Measurements from ENCODE around the gene NUP188. TPM values are rescaled to one million over a fixed set of nuclear protein-coding genes. Genes with fewer than 3 reads are reported as not detected.
A peak's percentile ranks its signal among the peaks of the same experiment; 100 is the strongest.
"Not testable (repeated sequence)": the region's sequence is repeated elsewhere in the genome, so short reads cannot be mapped to it uniquely, and the experiment has no call there.

Gene NUP188
- total RNA-seq, 1 donor from 2014 or later, result 21.0 TPM

DNA sequence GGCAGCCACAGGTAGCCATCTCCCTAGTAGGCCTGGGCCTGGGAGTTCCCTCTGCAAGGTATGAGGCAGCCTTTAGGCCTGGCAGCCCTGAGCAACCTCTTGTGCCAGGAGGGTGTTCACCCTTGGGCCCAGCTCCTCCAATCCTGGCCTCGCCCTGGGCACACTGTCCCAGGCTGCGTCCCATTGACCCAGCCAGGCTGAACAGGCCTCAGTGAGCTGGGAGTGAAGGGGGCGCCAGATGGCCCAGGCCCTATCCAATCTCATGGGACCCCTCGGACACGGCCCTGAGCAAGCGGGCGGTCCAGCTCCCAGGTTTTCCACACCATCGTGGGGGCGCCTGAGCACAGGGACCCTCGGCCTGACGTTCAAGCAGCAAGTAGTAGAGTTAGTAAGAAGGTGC is 66.2 kb downstream of the NUP188 start:
- intact Hi-C loops (cut with DNase I), result no loop called here
- ATAC-seq (ENCODE audit: poor library complexity) (no peak), DNase-seq (no peak)

DNA sequence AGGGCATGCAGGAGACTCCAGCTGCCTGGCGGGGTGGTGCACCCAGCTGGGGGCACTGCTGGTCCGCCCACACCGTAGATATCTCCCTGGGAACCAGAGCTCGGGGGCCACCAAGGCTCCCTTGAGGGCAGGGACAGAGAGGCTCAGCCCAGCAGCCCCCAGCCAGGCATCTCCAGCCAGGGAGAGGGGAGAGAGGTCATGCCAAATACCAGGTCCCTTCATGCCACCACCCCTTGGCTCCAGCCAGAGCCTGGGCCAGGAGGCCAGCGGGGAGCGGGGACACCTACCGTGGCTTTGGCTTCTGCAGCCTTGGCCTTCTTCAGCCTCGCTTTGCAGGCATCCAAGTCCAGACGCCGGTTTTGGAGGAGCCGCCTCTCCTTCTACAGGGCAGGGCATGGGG is 66.6 kb downstream of the NUP188 start:
- intact Hi-C loops (cut with DNase I), result no loop called here
- no peak for DNase-seq
- no peak for ATAC-seq (ENCODE audit: poor library complexity)

DNA sequence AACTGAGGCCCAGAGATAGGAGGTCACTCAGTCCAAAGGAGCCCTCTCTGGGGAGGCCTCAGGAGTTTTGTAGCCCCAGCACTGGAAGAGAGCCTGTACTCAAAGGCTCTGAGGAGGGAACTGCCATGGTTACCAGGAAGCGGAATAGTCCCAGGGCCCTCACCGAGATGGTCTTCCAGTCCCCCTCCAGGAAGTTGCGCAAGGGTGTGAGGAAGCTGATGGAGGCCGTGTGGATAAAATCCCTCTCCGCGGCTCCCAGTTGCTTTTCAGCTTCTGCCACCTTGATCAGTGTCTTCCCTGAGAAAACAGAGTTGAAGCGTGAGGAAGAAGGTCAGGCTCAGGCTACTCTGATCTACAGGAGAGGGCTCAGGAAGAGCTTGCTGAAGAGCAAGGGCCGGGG is 67.1 kb downstream of the NUP188 start:
- ATAC-seq (ENCODE audit: poor library complexity) (no peak), DNase-seq (no peak)
- intact Hi-C loops (cut with DNase I), result no loop called here

DNA sequence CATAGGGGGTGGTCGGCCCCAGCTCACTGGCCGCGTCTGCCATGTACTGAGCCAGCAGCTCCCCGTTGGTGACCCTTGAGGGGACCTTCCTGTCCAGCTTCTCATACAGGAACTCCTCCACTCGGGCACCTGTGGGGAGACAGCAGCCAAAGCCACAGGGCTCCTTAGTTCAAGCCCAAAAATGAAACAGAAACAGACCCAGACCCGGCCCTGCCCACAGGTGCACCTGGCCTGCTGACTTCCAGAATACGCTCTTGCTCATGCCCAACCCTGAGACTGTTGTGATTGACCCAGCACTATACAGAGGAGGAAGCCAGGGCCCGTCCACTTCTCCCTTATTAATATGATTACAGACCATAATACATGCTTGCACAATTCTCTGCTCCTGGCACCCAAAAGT is 73.6 kb downstream of the NUP188 start:
- no peak for DNase-seq

DNA sequence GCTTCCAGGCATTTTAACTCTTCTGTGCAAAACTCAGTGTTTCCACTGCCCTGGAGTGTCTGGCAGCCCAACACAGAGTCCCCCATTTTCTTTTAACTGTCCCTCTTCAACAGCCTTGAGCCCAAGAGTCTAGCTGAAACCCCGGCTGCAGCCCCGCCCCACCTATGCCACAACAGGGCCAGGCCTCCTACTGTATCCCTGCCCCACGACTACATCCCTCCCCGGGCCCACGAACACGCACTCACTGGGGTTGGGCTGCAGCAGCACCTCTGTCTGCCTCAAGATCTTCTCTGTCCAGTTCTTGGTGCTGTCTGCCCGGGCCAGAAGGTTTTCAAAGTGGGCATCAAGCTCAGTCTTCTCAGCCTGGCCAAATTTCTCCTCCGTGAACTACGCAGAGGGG is 74.5 kb downstream of the NUP188 start:
- intact Hi-C loops (cut with DNase I), result no loop called here
- DNase-seq, result no peak

More for the DNA sequence above, 73.6 kb downstream of the NUP188 start:
- intact Hi-C loops (cut with DNase I), result no loop called here
- no peak for ATAC-seq (ENCODE audit: poor library complexity)

DNA sequence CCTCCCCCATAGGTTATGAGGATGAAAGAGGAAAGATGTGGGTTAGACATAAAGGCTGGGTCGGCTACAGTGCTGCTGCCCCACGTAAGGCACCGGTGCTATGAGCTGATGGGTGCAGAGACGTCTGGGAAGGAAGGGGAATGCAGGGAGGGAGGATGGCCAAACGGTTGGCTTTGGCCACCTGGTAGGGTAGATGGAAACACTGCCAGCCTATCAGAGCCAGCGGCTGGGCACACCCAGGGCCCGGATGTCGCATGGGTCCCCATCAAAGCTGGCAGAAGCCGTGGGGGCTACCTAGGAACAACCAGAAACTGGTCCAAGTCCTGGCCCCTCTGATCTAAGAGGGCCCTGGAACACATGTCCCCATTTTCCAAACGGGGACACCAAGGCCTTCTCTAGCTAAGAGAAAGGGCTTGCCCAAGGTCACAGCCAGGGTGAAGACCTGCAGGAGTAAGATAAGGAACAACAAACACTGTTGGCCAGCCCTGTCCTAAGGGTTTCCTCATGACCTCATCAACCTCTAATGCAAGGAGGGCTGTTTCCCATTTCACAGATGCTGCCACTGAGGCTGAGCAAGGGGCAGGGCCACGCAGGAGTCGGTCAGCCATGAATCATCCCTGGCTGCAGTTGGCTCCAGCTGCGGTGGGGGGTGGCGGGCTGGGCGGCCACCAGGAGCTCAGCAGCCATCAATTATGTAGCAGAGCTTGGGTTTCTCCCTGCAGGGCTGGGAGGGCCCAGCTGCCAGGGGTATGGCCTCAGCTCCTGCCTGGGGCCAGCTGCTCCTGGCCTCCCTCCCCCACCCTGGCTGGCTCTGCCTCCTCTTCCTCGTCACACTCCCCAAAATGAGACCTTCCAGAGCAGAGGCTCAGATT is 75.8 kb downstream of the NUP188 start:
- ATAC-seq (ENCODE audit: poor library complexity), result peak; percentile 1
- DNase-seq, result peak; percentile 75
- intact Hi-C loops (cut with DNase I), result no loop called here

More for the DNA sequence above, 74.5 kb downstream of the NUP188 start:
- no peak for ATAC-seq (ENCODE audit: poor library complexity)

DNA sequence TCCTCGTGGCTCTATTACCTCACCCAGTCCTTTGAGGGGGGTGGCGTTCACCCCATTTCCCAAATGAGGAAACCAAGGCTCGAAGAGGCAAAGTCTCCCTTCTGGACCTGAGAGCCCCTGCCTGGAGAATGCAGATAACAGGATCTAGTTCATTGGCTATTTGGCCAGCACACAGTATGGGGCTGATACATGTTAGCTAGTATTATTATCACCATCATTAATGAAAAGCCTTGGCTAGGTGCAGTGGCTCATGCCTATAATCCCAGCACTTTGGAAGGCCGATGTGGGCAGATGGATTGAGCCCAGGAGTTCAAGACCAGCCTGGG is 76.4 kb downstream of the NUP188 start:
- intact Hi-C loops (cut with DNase I), result no loop called here
- ATAC-seq (ENCODE audit: poor library complexity) (no peak), DNase-seq (no peak)

DNA sequence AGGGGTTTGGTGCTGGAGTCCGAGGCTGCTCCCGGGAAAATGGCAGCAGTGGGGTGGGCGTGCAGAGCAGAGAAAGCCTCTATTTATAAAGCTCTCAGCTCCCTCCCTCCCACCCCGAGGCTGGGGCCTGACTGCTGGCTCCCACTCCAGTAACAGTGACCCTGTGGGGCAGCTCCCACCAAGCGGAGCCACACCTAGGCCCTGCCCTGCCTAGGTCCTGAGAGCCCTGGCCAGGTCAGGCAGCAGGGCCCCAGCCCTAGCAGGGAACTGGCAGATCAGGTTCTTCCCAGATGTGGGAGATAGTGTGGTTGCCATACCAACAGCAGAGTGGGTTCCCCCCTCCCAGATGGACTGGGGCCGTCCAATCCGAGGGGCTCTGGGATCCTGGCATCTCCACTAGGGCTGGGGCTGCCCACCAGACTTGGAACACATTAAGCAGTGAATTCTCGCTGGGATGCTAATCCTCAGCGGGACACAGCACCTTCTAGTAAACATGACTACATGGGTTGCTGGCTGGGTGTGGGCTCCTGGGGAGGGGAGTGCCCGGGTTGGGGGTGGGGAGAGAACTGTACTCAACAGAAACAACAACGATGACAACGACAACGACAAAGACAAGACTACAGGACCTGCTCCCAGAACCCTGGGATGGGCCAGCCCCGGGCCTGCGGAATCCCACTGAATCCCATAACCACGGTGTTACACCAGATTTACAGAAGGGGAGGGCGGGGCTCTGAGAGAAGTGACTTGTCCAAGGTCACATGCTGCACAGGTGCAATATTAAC is 79.1 kb downstream of the NUP188 start:
- intact Hi-C loops (cut with DNase I), result no loop called here
- ATAC-seq (ENCODE audit: poor library complexity), result no peak
- DNase-seq, result no peak

DNA sequence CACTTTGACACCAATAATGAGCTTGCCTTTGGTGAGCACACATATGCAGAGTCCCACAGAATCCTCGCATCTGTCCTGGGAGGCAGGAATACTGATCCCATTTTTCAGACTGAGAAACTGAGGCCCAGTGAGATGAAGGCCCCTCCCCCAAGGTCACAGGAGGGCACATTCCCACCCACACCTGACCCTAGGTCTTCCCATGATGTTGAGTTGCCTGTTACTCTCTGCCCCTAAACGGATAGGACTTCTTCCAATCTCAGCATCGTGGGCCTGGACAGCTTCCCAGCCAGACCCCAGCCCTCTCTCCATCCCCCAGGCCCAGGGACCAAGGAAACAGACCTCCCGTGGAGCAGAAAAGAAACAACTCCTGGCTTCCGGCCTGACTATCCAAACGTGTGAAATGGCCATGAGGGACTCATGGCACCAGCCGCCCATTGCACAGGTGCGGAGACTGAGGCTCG is 79.8 kb downstream of the NUP188 start:
- intact Hi-C loops (cut with DNase I), result no loop called here
- ATAC-seq (ENCODE audit: poor library complexity) (no peak), DNase-seq (no peak)

DNA sequence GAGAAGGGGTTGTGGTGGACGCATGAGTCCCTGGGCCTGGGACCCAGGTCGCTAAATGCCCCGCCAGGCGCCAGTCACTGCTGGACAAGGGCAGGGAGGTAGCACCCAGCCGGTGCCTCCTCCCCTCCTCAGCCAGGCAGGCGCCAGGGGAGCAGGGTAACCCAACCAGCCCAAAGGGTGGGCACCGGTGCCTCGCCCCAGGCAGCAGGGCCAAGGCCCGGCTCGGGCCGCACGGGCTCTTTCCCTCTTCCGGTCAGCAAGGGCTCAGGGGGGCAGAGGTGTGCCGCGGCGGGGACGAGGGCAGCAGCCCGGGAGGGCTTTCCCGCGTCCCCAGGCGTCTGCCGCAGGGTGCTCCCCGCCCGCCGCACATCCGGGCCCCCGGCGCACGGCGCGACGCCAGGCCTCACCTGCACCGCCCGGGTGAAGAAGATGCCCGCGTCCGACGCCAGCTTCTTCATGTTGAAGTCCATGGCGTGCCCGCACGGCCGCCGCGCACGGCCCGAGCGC is 80.2 kb downstream of the NUP188 start:
- no peak for DNase-seq
- intact Hi-C loops (cut with DNase I), result no loop called here
- peak; percentile 15 for ATAC-seq (ENCODE audit: poor library complexity)

DNA sequence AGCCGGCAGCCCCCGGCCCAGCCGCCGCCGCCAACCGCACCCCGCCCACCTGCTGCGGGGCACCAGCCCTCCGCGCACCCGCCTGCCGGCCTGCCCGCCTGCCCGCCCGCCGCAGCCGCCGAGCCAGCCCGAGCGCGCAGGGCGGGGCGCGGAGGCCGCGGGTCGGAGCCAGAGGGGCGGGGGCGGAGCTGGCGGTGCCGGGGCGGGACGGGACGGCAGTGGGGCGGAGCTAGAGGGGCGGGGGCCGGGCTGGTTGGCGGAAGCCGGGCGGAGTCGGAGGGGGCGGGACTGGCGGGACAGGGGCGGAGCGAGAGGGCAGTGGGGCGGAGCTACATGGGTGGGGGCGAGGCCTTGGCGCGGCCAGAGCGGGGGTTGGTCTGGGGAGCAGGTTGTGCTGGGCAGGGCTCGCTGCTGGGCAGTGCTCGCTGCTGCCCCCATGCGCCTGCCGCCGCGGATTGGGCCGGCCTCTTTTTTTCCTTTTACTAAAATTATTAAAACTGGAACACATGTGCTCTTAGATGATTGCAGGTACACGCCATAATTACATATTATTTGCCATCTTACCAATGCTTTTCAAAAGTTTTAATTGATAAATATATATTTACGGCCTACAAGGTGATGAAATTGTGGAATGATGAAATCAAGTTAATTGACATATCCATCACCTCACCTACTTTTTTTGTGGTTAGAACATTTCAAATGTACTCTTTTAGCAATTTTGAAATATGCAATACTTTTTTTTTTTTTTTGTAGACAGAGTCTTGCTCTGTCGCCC is 80.9 kb downstream of the NUP188 start, which contains the start of gene SH3GLB2:
Gene SH3GLB2, minus strand, starts transcription at position 140 of the 775 bp plus-strand sequence. CDS start 177 bp downstream, outside the sequence.
- intact Hi-C loops (cut with DNase I), result no loop called here
- DNase-seq (peak; percentile 96), ATAC-seq (ENCODE audit: poor library complexity) (peak; percentile 98)

DNA sequence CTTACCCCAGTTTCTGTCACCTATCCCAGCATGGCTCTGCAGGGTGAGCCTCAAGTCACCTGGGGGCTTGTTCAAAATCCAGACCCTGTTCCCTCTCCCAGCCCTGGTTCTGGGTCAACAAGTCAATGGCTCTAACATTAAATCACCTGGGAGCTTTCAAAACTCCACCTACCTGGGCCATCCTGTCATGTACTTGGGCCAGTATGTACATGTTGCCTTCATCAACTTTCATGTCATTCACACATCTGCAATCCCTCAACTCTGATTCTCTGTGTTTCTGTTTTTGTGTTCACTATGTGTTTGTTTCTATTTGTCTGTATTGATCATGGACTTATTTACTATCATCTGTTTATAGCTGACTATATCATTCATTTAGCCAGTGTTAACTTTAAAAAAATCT is 82.7 kb downstream of the NUP188 start:
- intact Hi-C loops (cut with DNase I), result no loop called here
- ATAC-seq (ENCODE audit: poor library complexity) (no peak), DNase-seq (no peak)

DNA sequence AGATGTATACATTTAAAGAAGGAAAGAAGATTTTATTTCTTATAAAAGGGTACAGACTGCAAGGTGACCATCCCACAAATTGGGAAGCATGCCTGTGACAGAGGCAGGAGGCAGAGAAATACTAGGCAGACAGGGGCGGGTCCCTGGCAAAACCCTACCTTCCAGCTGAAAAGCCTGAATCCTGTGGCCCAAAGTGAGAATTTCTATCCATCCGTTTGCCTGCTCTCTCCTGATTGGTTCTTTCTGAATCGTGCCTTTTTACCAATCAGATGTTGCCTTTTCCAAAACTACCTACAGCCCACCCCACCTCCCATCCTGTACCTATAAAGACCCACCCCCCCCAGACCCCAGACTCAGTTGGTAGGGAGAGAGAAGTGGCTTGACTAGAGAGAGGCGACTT is 84.0 kb downstream of the NUP188 start:
- intact Hi-C loops (cut with DNase I), result no loop called here
- no peak for ATAC-seq (ENCODE audit: poor library complexity)
- no peak for DNase-seq

DNA sequence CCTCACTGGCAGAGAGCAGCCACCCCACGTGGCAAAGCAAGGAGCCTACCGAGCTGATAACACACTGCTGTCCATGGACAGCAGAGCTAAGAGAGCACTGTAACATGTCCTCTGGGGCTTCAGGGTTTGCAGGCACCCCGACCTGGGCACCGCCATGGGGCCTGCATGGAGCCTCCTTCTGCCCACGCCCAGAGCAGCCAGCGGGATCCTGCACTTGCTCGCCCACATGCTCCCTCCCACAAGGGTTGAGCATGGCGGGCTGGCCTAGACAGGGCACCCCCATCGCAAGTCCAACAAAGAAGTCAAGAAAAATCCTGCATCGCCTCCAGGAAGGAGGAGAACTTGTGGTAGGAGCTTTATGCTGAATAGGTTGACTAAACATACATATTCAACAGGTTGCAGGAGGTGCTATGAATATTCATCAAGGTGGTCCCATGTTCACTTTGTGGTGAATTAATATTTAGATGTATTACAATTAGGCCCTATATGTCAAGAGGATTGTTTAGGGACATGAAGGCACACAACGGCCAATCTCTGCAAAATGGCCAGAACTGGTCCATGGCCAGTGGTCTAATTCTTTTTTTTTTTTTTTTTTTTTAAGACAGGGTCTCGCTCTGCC is 85.2 kb downstream of the NUP188 start:
- no peak for DNase-seq
- no peak for ATAC-seq (ENCODE audit: poor library complexity)
- intact Hi-C loops (cut with DNase I), result no loop called here

DNA sequence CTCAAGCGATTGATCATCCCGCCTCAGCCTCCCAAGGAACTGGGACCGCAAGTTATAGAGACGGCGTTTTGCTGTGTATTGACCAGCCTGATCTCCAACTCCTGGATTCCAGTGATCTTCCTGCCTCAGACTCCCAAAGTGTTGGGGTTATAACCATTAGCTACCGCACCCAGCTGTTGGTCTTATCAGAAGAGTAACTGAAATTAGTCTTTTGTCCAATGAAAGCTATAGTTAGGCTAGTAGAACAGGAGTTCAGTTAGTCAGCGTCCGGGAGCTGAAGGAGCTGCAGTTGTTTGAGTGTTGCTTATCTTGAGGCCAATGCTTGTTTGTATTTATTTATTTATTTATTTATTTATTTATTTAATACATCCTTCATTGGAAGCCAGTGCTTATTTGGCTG is 85.7 kb downstream of the NUP188 start:
- intact Hi-C loops (cut with DNase I), result no loop called here

DNA sequence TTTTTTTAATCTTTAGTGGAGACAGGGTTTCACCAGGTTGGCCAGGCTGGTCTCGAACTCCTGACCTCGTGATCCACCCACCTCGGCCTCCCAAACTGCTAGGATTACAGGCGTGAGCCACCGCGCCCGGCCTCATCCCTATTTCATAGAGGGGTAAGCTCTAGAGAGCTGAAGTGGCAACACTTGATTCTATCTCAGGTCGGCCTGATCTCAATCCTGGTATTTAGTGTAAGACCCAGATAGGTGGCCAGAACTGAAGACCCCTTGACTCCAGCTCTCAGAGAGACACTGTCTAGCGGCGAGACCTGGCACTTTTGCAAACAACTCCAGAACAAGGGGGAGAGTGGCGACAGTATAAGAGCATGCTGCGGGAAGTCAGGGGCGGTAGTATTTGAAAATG is 88.3 kb downstream of the NUP188 start:
- ATAC-seq (ENCODE audit: poor library complexity), result peak; percentile 26
- intact Hi-C loops (cut with DNase I); DNase-seq: not testable (repeated sequence)

More for the DNA sequence above, 85.7 kb downstream of the NUP188 start:
- ATAC-seq (ENCODE audit: poor library complexity) (no peak), DNase-seq (no peak)

DNA sequence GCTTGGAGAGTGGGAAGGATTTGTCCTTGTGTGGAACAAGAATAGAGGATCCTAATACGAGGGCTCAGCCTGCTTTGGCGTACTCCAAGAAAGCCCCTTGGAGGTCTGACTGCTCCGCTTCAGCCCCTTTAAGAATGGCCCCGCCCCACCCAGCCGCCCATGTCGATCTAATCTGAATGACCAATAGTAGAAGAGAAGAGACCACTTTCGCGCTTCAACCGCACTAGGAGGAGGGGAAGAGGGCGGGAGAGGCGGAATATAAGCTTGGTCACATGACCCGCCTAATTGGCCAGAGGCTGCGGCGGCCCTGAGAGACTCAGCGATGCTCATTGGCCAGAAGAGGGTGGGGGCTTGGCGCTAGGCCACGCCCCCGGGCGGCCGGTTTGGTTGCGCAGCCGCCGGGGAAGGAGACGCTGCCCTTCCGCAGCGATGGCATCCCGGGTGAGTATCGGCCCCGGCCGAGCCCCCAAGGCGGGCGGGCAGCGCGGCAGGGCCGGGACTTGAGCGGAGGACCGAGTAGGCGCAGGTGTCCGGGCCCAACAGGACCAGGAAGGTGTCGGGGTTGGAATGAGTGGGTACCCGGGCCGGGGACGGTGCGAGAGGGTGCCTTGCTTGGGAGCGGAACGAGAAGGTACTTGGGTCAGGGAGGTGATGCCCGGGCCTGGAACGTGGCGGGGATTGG is 88.9 kb downstream of the NUP188 start, which contains the start of gene MIGA2:
Gene MIGA2, plus strand, starts transcription at position 386 of the 682 bp plus-strand sequence. CDS start 3,969 bp downstream, outside the sequence.
- intact Hi-C loops (cut with DNase I), result no loop called here
- ATAC-seq (ENCODE audit: poor library complexity) (peak; percentile 97), DNase-seq (peak; percentile 99)
